CD4-positive, alpha-beta T cell treated with Interleukin-2 at 100 ng/mL for 4 hours (primary cell): ENCODE measurements around the gene TRMU.

Source experiments
- DNase-seq: peaks from one replicate; pipeline ENCODE4 v3.0.0-alpha.2; 2020; ENCODE audit warnings: low spot score

TRMU gene

DNA sequence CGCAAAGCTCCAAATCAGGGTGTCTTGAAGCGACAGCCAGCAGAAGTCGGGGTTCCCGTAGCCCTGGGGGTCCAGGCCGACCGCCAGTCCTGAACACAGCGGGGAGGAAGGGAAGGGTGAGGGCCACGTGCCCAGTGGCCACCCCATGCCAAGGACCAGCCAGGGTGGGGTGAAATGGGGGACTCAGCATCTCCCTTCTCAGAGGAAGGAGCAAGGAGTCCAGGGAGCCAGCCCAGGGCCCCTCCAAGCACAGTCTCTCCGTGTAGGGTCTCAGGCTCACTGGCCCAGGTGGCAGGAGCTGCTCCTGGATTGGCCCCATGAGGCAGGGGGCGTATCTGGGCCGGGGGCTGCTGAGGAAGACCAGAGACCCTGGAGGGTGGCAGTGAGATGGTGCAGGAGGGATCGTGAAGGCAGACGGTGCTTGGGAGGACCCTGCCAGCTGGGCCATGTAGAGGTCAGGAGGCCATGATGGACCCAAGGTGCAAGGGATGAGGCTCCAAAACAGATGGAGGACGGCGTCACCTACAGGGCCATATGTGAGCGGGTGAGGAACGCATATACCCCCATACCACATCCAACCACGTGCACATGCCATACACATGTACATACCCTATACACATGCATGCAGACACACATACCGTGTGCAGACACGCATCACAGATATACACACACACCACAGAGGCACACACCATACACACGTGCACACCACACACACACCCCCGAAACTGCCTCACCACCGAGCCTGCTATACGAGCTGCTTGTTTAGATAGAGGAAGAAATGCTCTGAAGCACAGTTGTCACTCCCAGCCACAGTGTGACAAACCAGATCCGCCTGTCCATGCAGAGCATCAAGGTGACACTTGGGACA, 34.4 kb downstream of the TRMU start:
- DNase-seq: peak; percentile 20

GRCh38 chr22:46370584-46371291, 35.2 kb downstream of the TRMU start:
- peak; percentile 75 for DNase-seq

GRCh38 chr22:46371623-46372226, 36.2 kb downstream of the TRMU start:
- no peak for DNase-seq

GRCh38 chr22:46372686-46373085, 37.2 kb downstream of the TRMU start:
- no peak for DNase-seq

DNA sequence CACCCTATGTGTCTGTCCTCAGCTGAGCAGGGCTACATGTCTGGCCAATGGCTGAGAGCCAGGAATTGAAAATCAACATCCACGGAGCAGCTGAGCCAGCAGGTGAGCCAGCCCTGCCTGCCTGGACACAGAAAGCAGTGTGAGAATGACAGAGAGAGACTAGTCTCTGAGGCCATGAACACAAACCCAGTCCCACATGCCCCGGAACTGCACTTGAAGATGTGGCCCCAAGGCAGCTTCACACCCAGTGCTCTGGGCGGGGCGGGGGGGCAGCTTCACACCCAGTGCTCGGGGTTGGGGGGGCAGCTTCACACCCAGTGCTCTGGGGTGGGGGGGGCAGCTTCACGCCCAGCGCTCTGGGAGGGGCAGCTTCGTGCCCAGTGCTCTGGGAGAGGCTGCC, 37.6 kb downstream of the TRMU start:
- DNase-seq: peak; percentile 52

DNA sequence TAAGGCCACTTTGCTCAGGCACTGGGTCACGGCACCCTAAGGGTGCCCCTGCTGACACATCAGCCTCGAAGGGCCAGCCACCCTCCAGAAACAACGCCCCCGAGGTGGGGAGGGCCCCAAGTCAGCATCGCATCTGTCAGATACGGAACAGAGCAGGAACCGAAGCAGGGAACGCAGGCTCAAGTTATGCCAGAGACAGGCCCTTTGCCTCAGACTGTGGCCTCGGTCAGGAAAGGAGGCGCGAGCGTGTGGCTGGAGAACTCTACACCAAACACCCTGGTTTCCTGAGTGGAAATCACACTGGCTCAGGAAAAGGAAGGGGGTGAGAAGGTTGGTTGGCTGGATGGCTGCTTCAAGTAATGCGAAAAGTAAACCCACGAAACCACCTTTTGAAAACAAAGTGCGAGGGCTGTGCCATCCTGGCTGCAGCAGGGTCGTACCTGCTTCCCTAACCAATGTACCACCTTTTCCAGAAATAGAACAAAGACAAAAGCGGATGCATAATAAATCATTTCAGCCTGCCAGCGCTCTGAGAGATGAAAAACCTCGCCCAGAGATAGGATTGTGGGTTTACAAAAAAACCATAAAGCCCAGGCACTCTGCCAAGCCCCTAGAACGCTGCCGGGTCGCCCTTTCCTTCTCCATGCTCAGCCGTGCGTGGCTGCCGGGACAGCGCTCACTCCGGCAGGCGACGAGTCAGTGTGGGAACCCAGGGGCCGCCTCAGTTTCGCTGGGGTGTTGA, 38.6 kb downstream of the TRMU start:
- DNase-seq: peak; percentile 36

GRCh38 chr22:46374663-46375474, 39.4 kb downstream of the TRMU start:
- no peak for DNase-seq

DNA sequence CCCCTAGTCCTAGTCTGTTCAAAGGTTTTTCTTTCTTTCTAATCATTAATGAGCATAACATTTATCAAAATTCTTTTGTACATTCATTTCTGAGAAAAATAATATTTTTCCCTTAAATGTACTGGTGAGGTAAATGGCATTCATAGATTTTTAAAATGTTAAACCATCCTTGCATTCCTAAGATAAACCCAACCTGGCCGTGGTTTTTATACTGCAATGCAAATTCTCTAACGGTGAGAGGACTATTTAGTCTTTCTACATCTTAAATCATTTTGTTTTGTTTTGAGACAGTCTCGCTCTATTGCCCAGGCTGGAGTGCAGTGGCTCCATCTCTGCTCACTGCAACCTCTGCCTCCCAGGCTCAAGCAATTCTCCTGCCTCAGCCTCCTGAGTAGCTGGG, 40.6 kb downstream of the TRMU start:
- no peak for DNase-seq

GRCh38 chr22:46376908-46377524, 41.5 kb downstream of the TRMU start:
- DNase-seq: no peak

DNA sequence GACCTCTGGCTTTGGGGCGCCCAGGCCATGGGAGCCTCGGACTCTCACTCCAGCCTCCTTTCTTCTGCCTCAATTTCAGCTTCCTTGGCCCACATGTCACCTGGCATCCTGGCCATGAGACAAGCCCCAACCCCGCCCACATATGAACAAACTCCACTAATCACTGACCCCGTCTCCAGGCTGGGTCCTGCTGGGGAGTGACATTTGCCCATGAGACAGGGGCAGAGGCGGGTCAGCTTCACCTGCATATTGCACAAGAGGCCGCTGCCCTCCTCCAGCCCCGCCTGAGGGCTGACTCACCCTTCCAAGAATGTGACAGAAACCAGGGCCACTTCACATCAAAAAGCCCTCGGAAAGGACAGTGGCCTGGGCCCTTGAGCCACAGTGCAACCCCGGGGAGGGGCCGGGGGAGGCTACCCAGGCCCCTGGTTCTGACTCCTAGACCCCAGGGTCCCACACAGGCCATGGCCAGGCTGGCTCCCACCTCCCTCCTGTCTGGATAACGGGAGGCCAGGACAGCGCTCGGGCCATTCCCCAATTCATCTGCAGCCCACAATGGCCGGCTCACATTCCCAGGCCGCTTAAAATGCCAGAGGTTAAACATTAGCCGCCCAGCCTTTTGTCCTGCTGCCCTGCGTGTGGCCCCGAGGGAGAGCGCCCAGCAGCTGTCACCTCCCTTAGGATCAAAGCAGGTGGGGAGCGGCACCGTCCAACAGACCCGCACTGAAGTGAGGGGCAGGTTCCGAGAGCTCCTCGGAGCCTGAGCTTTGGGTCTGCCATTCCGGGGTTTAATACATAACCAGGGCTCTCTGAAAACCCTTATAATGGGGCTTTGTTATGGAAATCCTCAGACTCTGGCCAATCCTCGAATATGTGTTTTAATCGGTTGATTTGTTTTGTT, 42.3 kb downstream of the TRMU start:
- no peak for DNase-seq

DNA sequence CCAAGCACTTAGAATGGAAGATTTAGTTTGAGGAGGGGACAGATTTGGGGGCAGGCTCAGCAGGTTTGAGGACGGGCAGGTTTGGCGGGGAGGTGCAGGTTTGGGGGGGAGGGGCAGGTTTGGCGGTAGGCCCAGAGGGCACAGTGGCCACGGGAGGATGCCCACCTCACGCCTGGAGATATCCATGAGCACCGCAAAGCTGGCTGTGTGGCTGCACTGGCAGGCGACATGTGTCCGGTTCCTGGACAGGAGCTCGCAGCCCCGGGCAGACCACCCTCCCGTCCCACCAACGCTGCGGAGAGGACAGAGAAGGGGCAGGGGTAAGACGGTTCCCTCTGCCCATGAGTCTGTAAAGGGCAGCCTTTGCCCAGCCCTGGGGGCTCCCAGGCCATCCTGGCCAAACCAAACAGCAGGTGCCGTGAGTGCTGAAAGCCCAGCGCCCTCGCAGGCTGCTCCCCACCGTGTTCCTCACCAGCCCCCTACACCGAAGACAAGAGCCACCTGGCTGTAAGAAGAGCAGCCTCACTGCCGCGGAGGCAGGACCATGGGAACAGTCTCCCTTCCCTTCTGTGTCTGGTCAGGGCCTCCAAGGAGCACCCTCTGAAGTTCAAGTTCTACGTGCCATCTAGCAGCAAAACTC, 43.0 kb downstream of the TRMU start:
- DNase-seq: no peak

- no peak for DNase-seq
Observed at GRCh38 chr22:46379066-46379930, 43.8 kb downstream of the TRMU start.

DNA sequence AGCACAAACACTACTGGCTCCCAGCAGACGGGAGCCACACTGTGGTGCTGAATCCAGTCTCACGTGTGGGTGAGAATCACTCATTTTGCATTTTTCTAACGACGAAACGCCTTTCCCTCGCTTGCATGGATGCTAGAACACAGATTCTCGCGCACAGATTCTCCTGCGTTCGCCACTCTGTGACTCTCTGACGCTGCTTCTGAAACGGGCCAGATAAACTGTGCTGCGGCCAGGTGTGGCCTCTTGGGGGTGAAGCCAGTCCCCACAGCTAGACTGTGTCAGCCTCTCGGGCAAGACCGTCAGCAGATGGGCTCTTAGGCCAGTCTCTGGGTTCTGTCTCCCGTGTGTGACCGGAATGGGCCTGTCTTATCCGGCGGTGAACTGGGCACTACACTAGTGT, 44.6 kb downstream of the TRMU start:
- no peak for DNase-seq

DNA sequence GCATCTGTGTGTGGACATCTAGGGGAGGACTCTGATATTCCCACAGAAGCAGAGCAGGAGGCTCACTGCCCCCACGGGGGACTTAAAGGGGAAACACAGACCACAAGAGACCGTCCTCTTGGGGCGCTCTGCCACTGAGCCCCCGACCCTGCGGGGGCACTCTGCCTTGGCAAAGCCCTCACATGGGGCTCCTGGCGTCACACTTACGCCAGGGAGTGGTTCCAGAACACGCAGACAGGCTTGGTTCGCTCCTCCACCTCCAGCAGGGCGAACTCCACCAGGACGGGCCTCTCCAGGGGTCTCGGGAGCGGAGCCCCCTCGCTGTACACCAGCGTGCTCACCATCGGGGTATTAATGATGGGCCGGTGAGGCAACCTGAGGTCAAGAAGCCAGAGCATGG, 45.1 kb downstream of the TRMU start:
- no peak for DNase-seq

DNA sequence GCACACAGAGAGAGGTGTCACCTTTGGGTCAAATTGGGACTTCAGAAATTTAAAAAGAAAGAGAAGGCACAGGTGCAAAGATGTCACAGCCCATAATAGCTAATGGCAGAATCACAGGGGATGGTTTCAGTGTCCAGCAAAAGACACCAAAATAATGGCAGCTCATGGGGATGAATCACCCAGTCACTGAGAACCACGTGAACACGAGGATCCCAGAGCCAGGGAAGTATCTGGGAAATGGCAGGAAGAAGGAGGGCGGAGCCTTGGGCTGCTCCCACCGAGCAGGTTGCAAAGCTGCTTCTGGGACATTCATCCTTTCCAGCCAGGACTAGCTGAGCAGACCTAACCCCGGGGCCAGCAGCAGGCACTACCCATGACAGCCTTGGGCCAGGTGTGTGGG, 45.6 kb downstream of the TRMU start:
- DNase-seq: no peak

GRCh38 chr22:46381731-46382130, 46.2 kb downstream of the TRMU start:
- DNase-seq: no peak

- DNase-seq: no peak
Observed at GRCh38 chr22:46382524-46382923, 47.0 kb downstream of the TRMU start.

DNA sequence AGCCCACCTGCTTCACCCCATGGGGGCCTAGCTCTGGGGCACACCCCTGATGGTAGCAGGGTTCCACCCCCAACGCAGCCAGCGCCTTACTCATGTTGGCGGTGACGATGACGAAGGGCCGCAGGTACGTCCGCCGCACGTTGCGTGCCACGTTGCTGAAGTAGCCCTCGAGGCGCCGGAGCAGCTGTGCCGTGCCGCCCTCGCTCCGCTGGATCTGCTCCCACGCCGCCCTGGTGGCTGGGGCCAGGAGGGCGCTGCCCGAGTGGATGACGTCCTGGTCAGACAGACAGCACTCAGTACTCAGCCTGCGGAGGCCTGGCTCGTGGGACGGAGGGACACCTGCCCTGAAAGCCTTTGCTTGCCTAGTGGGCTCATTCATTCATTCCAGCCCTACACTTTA, 50.8 kb downstream of the TRMU start:
- no peak for DNase-seq

DNA sequence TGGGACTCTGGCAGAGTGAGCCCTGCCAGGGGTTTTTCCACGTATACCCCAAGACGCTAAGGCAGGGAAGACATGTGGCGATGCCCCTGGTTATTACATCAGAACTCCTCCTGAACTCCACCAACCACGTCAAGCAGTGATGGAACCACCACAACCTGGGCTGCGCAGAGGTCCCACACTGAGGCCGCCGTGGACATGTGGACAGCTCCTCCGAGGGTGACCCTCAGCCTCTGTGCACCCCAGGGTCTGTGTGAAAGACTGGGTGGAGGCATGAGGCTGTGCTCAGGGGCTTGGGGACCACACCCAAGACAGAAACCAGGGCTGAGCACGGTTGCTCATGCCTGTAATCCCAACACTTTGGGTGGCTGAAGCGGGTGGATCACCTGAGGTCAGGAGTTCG, 52.2 kb downstream of the TRMU start:
- DNase-seq: no peak
